ENCODE data around the gene MOSPD3. TPM values are rescaled to one million over a fixed set of nuclear protein-coding genes. Genes with fewer than 3 reads are reported as not detected.

Gene MOSPD3
- total RNA-seq, 1 experiment from 2014 or later = 6.9 TPM

Other genes with a start within 250 kb of the MOSPD3 start
- not detected in 2 replicates for gene PILRA, start 239.1 kb upstream of the MOSPD3 start, total RNA-seq (2014; rRNA removed; shearing (Covaris generic))
- gene ZCWPW1, start 183.8 kb upstream of the MOSPD3 start, total RNA-seq (2014; rRNA removed; shearing (Covaris generic)) = 2.9 and 3.7 TPM in 2 replicates
- 33.4 and 34.8 TPM in 2 replicates for gene MEPCE, start 182.7 kb upstream of the MOSPD3 start, total RNA-seq (2014; rRNA removed; shearing (Covaris generic))
- 55.0 and 67.7 TPM in 2 replicates for gene PPP1R35, start 176.0 kb upstream of the MOSPD3 start, total RNA-seq (2014; rRNA removed; shearing (Covaris generic))
- gene SPACDR, start 148.3 kb upstream of the MOSPD3 start, total RNA-seq (2014; rRNA removed; shearing (Covaris generic)) = 0.60 and 8.3 TPM in 2 replicates
- 26.6 and 32.6 TPM in 2 replicates for gene TSC22D4, start 133.3 kb upstream of the MOSPD3 start, total RNA-seq (2014; rRNA removed; shearing (Covaris generic))
- gene NYAP1, start 128.6 kb upstream of the MOSPD3 start, total RNA-seq (2014; rRNA removed; shearing (Covaris generic)) = 0.07 TPM in 1 of 2 replicates, not detected in the other
- 6.8 and 8.8 TPM in 2 replicates for gene AGFG2, start 73.3 kb upstream of the MOSPD3 start, total RNA-seq (2014; rRNA removed; shearing (Covaris generic))
- 0.19 and 0.55 TPM in 2 replicates for gene SAP25, start 38.6 kb upstream of the MOSPD3 start, total RNA-seq (2014; rRNA removed; shearing (Covaris generic))
- gene LRCH4, start 26.4 kb upstream of the MOSPD3 start, total RNA-seq (2014; rRNA removed; shearing (Covaris generic)) = 10.7 and 11.4 TPM in 2 replicates
- gene FBXO24, start 26.2 kb upstream of the MOSPD3 start, total RNA-seq (2014; rRNA removed; shearing (Covaris generic)) = 0.48 TPM in 1 of 2 replicates, not detected in the other
- 18.0 and 38.9 TPM in 2 replicates for gene PCOLCE, start 10.2 kb upstream of the MOSPD3 start, total RNA-seq (2014; rRNA removed; shearing (Covaris generic))
- not detected in 2 replicates for gene TFR2, start 29.0 kb downstream of the MOSPD3 start, total RNA-seq (2014; rRNA removed; shearing (Covaris generic))
- not detected in 2 replicates for gene ACTL6B, start 43.9 kb downstream of the MOSPD3 start, total RNA-seq (2014; rRNA removed; shearing (Covaris generic))
- gene GNB2, start 61.2 kb downstream of the MOSPD3 start, total RNA-seq (2014; rRNA removed; shearing (Covaris generic)) = 94.3 and 104 TPM in 2 replicates
- gene GIGYF1, start 81.7 kb downstream of the MOSPD3 start, total RNA-seq (2014; rRNA removed; shearing (Covaris generic)) = 12.5 and 16.6 TPM in 2 replicates
- gene POP7, start 93.6 kb downstream of the MOSPD3 start, total RNA-seq (2014; rRNA removed; shearing (Covaris generic)) = 76.9 and 110 TPM in 2 replicates
- not detected in 2 replicates for gene EPO, start 107.9 kb downstream of the MOSPD3 start, total RNA-seq (2014; rRNA removed; shearing (Covaris generic))
- not detected in 2 replicates for gene ZAN, start 121.1 kb downstream of the MOSPD3 start, total RNA-seq (2014; rRNA removed; shearing (Covaris generic))
- 46.0 and 65.3 TPM in 2 replicates for gene EPHB4, start 215.0 kb downstream of the MOSPD3 start, total RNA-seq (2014; rRNA removed; shearing (Covaris generic))
- gene SLC12A9, start 240.2 kb downstream of the MOSPD3 start, total RNA-seq (2014; rRNA removed; shearing (Covaris generic)) = 9.6 and 12.4 TPM in 2 replicates